Frontal cortex (tissue), 4 donors: ENCODE data around the gene CSN3. TPM values are rescaled to one million over a fixed set of nuclear protein-coding genes. Genes with fewer than 3 reads are reported as not detected.
"Not testable (repeated sequence)": the region's sequence is repeated elsewhere in the genome, so short reads cannot be mapped to it uniquely, and the experiment has no call there.

Experiments used
- DNase-seq, 2 donors: peaks; one replicate each; pipeline ENCODE4 v3.0.0; 2012; ENCODE audit warnings: low spot score in 2 of 2
- FAIRE-seq: peaks from 2 replicates; lab custom pipeline; 2012; peaks lifted over from hg19 to GRCh38; lab: Jason Lieb, UNC
- total RNA-seq: library from RNA; depleted of rRNA; stranded (reverse); fragments of >200 nt; gene quantifications from one replicate; pipeline ENCODE4 v1.2.3, GENCODE V29; 2014
- donor health status: control.
- donor health status: control.
- donor health status: control.

CSN3 gene, protein sequence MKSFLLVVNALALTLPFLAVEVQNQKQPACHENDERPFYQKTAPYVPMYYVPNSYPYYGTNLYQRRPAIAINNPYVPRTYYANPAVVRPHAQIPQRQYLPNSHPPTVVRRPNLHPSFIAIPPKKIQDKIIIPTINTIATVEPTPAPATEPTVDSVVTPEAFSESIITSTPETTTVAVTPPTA
- total RNA-seq = not detected

DNA sequence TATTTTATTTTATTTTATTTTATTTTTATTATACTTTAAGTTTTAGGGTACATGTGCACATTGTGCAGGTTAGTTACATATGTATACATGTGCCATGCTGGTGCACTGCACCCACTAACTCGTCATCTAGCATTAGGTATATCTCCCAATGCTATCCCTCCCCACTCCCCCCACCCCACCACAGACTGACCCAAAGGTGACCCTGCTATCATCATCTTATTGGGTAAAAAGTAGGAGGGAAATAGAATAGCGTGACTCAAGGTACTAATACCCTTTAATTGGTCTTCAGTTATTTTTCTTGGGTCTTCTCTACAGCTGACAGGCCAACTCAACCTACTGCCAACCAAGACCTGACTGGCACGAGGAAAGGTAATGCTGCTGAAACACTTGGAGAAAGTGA is at the start of gene CSN3:
Gene CSN3 (plus strand): TSS at position 301 of the 400 bp plus-strand sequence. CDS start 2,223 bp downstream, outside the sequence.
- not testable (repeated sequence) for DNase-seq, FAIRE-seq

DNA sequence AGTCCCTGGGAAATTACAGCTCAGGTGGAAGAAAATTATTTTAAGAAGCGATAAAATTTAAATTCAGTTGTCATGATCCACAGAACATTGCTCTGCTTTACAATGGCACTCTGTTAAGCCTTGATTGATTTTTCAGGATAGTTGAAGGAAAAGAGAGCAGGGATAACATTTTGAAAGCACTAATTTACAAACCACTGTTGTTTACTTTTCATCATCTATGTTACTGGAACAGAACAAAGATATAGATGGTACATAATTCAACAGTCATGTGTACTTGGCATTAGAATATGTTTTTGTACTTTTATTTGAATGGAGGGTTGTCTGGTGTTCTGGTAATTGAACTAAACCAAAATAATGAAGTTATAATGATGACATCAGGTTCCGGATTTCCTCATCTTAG is 49.5 kb upstream of the CSN3 start:
- no peak for FAIRE-seq
- no peak for DNase-seq

DNA sequence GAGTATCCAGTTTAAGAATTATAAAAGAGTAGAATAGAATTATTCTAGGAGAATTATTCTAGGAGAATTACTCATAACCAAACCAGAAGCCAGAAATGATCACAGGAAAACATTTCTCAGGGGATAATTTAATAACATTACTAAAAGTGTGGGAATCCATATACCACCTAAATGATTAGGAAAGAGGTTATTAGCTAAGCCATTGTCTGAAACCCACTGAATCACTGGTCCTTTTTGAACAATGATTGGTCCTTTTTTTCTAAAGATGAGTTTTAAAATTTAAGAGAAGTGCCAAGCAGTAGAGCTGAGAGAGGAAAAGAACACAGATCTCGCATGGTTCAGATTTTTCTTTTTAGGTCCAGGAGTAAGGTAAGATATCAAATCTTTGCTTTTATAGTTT is 47.0 kb upstream of the CSN3 start, which contains the start of gene ODAM:
Gene ODAM (plus strand): TSS at position 301 of the 400 bp plus-strand sequence. CDS start 819 bp downstream, outside the sequence.
- FAIRE-seq (no peak), DNase-seq (no peak)

DNA sequence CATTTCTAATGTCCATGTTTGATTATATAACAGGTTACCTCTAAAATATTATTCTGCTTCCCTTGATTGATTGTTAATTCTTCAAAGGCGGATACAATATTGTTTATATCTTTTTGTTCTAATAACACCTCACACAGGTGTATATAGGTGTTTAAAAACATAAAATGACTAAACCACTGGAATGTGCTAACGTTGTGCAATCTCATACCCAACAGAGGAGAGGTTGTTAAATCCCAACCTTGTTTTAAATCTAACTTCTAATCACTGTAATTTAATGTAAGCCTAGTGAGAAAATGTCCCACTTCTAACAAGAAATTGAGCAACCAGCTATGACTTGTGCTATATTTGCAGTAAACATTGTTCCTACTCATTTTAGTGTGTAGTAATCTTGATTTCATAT is 45.5 kb upstream of the CSN3 start:
- DNase-seq (no peak), FAIRE-seq (no peak)

DNA sequence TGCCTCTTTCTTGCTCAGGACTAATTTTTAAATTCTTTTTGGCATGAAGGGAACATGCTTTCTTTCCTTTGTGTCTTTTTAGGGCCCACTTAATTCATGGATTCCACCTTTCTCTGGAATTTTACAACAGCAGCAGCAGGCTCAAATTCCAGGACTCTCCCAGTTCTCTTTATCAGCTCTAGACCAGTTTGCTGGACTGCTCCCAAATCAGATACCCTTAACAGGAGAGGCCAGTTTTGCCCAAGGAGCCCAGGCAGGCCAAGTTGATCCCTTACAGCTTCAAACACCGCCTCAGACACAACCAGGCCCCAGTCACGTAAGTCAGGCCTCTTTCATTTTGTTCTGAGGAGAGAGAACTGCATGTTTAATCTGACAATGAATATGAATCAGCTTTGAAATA is 44.6 kb upstream of the CSN3 start:
- DNase-seq (no peak), FAIRE-seq (no peak)

DNA sequence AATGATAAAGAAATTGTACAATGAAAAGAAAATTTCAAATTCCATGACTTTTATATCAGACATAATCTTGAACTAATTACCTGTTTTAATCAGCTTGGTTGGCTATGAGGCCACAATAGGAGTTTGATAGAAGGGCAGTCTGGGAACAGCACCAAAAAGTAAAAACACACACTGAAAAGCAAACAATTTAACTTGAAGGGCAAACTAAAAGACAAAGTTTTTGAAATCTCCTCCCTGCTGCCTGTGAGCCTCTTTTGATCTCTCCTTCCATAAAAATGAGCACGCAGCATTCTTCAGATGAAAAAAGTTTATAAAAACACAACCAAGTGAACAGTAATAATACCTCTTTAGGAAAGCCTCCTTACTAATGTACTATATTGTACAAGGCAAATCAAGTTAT is 38.8 kb upstream of the CSN3 start:
- DNase-seq (no peak), FAIRE-seq (no peak)

DNA sequence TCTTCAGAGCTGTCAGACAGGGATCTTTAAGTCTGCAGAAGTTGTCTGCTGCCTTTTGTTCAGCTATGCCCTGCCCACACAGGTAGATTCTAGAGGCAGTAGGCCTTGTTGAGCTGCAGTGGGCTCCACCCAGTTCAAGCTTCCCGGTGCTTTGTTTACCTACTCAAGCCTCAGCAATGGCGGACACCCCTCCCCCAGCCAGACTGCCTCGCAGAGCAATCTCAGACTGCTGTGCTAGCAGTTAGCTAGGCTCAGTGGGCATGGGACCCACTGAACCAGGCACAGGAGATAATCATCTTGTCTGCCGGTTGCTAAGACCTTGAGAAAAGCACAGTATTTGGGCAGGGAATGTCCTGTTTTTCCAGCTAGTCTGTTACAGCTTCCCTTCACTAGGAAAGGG is 29.6 kb upstream of the CSN3 start:
- FAIRE-seq, DNase-seq: not testable (repeated sequence)

DNA sequence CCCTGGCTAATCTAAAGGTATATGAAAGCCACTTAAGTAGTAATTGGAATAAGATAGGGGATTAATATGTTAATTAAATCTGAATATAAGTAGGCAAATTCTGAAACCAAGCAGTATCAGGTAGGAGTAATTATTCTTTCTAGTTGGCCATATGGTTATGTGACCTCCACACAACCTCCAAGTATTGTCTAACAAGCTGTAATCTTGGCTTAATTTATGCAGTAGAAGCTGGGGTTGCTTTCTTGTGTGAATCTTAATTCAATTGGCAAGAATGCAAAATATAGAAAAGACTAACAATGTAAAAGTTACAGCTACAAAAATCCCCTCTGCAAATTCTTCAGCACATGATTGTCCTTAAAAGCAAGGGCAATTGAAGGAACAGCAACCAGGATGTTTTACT is 26.3 kb upstream of the CSN3 start:
- FAIRE-seq, DNase-seq: not testable (repeated sequence)

DNA sequence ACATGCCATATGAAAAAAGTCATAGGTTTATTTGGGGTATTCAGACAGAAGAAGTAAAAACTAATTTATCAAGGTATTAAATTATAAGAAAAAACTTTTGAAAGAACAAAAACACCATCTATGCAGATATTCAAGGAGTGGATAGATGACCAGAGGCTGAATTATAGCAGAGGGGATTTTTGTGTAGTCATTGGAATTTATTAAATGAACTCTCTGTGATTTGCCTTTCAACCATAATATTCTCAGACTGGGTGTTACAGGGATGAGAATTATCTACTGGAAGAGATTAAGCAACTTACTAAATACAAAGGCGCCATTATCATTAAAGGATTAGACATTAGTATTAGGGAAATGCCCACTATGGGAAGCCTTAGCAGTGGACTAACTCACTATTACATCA is 25.8 kb upstream of the CSN3 start:
- not testable (repeated sequence) for FAIRE-seq, DNase-seq

DNA sequence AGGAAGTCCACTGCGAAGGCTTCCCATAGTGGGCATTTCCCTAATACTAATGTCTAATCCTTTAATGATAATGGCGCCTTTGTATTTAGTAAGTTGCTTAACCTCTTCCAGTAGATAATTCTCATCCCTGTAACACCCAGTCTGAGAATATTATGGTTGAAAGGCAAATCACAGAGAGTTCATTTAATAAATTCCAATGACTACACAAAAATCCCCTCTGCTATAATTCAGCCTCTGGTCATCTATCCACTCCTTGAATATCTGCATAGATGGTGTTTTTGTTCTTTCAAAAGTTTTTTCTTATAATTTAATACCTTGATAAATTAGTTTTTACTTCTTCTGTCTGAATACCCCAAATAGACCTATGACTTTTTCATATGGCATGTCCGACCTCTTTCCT is 21.0 kb upstream of the CSN3 start:
- FAIRE-seq = peak; percentile 3
- not testable (repeated sequence) for DNase-seq

DNA sequence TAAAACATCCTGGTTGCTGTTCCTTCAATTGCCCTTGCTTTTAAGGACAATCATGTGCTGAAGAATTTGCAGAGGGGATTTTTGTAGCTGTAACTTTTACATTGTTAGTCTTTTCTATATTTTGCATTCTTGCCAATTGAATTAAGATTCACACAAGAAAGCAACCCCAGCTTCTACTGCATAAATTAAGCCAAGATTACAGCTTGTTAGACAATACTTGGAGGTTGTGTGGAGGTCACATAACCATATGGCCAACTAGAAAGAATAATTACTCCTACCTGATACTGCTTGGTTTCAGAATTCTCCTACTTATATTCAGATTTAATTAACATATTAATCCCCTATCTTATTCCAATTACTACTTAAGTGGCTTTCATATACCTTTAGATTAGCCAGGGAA is 20.6 kb upstream of the CSN3 start:
- DNase-seq, FAIRE-seq: not testable (repeated sequence)

DNA sequence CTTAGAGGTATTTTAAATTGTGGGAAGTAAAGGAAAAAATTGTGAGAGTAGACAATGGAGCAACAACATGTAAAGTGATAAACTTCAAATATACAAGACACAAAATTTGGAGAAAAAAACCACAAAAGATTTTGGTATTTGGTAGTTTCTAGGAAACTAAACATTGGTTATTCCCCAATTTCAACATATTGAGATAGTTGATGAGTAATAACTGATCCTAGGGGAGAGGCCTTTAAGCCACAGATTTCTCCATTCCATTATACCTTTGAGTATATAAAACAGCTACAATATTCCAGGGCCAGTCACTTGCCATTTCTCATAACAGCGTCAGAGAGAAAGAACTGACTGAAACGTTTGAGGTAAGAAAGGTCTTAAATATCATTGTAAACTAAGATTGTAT is 16.6 kb upstream of the CSN3 start, which contains the start of gene FDCSP:
Gene FDCSP (plus strand): TSS at position 301 of the 400 bp plus-strand sequence. CDS start 5,071 bp downstream, outside the sequence.
- no peak for DNase-seq
- FAIRE-seq = no peak

DNA sequence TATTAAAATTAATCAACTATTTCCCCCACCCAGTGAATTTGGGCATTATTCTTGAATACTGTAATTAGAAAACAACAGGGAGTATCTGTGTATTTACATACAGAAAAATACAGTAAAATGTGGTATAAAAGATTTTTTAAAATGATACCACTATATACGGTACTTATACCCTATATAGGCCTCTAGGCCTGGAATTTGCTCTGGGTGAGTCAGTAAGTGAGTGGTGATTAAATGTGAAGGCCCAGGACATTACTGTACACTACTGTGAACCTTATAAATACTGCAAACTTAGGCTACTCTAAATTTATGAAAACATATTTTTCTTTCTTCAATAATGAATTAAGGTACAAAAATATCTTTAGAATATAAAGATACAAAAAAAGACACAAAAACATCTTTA is 6.3 kb upstream of the CSN3 start:
- DNase-seq (no peak), FAIRE-seq (no peak)

DNA sequence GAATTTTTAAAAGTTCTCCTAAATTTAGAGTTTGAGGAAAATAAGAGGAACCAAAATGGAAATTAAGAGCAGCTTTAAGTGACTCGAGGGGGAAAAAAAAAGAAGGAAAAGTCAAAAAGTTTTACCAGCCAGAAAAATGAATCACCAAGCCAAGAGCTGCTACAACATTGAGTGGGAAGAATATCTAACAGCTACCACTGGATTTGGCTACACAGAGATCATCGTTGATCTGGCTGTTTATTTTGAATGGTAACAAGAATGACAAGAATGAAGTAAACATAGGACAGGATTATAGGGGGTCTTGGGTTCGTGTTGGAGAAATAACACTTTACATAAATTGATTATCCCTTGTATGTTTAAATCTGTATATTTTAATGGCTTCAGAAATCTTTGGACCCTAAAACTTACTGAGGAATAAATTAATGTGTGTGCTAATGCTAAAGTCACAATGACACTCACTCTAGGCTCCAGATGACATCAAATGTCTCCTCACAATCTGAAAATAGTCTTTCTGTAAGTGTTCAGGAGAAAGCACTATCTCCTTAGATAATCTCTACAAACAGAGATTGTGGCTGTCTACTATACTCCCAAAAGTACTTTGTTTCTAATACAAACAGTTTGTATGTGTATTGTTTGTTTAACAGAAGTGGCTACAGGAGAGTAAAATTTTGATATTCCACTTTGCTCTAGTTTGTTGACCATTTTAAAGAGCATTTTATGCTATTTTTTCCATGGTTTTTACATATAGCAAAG is 3.1 kb upstream of the CSN3 start:
- DNase-seq (no peak), FAIRE-seq (no peak)

DNA sequence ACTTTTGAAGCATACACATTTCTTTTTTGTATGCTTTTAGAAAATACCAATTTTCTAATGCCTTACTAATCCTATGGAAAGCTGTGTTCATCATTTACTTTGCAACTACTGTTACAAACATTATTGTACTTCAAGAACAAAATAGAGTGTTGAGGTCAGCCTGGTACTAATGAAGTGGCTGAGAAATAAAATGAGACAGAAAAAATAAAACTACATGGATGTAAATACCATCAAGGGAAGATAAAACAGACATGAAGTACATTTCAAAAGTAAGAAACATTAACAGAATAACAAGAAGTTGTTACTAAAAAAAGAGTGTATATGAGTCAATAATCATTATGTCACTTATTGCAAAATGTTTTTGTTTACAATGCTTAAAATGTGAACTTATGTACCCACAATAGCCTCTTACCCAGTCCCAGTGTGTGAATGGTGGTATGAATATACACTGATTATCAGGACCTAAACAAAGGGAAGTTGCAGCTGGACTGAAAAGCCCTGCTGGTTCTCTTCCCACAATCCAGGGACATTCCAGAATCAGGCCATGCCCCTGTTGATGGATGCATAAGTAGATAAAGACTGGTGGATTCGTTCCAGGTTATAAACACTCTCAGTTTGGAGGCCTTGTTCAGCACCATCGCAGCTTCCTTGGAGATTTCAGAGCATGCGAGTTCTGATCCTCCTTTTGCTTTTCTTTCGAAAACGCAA is 2.4 kb upstream of the CSN3 start:
- no peak for DNase-seq
- no peak for FAIRE-seq

DNA sequence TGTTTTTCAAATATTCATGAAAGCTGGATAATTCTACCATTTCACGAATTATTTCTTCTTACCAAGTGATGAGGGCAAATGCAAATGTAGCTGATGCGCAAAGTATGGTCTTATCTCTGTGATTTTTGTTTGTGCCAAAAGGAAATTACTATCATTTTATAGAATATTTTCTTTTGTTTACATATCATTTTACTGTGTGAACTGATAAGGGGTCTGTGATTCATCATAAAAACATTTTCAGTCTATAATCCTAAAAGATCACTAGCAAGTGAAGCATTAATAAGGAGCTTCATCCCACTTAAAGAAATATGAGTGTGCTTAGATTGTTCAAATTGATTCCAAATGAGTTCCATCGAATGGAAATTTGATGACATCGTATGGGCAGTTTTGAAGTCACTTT is 694 bp downstream of the CSN3 start:
- DNase-seq (no peak), FAIRE-seq (no peak)

DNA sequence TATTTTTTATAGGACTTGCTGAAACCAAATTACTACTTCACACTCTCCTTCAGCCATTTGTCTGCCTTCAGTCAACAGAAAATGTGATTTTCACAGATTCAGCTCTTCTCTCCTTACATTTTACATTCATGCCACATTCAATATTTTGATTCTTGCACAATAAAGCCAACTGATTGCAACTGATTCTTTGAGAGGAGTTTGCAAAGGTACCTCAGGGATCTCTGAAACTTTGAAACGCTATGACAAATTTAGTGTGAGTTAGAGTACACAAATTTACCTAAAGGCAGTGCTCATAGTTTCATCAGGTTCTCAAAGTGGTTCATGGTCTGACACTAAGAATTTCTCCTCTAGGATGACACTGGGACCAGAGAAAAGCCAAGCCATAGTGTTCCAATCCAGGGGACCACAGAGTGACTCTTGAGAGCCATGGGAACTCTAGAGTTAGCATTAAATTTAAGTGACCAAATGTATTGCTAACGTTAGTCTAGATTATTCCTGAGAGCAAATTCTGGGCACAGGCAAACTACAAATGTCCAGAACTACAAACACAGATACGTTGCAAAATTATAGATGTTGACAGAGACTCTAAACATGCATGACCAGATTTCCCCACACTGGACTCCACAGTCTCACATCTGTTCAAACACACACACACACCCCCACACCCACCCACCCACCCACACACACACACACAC is 9.0 kb downstream of the CSN3 start:
- DNase-seq (no peak), FAIRE-seq (no peak)

DNA sequence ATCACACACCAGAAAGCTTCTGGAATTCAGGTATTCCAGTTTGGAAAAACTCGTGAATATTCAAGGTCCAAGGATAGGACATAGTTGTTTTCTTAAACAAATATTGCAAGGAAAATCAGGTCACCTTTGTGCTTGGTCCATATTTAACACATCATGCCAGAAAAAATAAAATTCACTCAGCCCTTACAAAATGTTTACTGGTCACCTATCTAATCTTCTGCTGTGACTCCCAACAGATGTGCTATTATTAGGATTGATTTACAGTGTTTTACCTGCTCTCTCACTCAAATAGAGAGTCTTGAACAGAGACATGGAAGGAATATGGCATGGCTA is 9.5 kb downstream of the CSN3 start:
- FAIRE-seq = no peak
- DNase-seq = no peak

DNA sequence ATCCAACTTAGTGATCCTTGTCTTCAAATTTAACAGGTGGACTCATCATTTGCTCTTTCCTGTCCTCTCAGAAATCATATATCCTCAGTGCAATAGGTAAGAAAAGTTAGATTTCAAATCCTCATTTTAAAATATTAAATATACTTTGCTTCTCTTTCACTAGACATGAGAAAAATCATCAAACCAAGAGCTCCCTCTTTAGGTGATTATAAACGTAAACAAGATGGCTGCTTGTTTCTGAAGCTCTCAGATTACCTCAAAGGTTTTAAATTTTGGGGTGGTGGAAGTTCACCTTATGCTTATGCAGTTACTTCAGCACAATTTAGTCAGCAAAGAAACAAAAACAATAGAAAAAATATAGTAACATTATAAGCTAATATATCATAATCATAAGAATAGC is 27.3 kb downstream of the CSN3 start:
- DNase-seq (no peak), FAIRE-seq (no peak)

DNA sequence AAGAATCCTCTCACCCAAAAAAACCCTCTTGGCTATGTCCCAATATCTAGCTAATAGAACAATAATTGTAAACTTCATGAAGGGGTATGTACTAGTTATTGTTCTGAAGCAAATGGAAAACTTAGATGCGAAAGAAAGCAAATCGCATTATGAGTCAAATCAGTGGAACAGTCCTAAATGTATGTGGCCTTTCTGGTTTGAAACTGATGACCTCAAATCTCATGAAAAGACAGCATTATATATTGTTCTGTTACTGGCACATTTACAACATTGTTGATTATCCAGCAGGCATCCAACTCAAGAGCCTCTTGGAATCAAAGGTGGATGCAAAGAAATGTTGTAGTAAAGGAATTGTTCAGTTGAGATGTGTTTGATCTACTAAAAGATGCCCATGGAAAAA is 34.7 kb downstream of the CSN3 start:
- FAIRE-seq (no peak), DNase-seq (no peak)
